ENCODE measurements around the gene RNF4.

GRCh38 chr4:2507259-2507658, 38.4 kb downstream of the RNF4 start:
- TF ChIP-seq POLR2A (IDR thresholded peaks at IDR 0.05) (no peak), CTCF (IDR thresholded peaks at IDR 0.05) (no peak)
